ENCODE results near the gene ANXA2R.

The ANXA2R gene

GRCh38 chr5:43020399-43020746 is 19.7 kb downstream of the ANXA2R start (continued):
- TF ChIP-seq, protein P1, sequence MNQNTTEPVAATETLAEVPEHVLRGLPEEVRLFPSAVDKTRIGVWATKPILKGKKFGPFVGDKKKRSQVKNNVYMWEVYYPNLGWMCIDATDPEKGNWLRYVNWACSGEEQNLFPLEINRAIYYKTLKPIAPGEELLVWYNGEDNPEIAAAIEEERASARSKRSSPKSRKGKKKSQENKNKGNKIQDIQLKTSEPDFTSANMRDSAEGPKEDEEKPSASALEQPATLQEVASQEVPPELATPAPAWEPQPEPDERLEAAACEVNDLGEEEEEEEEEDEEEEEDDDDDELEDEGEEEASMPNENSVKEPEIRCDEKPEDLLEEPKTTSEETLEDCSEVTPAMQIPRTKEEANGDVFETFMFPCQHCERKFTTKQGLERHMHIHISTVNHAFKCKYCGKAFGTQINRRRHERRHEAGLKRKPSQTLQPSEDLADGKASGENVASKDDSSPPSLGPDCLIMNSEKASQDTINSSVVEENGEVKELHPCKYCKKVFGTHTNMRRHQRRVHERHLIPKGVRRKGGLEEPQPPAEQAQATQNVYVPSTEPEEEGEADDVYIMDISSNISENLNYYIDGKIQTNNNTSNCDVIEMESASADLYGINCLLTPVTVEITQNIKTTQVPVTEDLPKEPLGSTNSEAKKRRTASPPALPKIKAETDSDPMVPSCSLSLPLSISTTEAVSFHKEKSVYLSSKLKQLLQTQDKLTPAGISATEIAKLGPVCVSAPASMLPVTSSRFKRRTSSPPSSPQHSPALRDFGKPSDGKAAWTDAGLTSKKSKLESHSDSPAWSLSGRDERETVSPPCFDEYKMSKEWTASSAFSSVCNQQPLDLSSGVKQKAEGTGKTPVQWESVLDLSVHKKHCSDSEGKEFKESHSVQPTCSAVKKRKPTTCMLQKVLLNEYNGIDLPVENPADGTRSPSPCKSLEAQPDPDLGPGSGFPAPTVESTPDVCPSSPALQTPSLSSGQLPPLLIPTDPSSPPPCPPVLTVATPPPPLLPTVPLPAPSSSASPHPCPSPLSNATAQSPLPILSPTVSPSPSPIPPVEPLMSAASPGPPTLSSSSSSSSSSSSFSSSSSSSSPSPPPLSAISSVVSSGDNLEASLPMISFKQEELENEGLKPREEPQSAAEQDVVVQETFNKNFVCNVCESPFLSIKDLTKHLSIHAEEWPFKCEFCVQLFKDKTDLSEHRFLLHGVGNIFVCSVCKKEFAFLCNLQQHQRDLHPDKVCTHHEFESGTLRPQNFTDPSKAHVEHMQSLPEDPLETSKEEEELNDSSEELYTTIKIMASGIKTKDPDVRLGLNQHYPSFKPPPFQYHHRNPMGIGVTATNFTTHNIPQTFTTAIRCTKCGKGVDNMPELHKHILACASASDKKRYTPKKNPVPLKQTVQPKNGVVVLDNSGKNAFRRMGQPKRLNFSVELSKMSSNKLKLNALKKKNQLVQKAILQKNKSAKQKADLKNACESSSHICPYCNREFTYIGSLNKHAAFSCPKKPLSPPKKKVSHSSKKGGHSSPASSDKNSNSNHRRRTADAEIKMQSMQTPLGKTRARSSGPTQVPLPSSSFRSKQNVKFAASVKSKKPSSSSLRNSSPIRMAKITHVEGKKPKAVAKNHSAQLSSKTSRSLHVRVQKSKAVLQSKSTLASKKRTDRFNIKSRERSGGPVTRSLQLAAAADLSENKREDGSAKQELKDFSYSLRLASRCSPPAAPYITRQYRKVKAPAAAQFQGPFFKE (tag by site-specific recombination; IDR thresholded peaks at IDR 0.05; ENCODE audit: borderline replicate concordance), result no peak
- TF ChIP-seq ZSCAN30 (tag by site-specific recombination; IDR thresholded peaks at IDR 0.05) (no peak), TCF7L2 (IDR thresholded peaks at IDR 0.05; ENCODE audit: borderline replicate concordance, low read depth, low read length) (no peak), ZNF530 (tag by site-specific recombination; IDR thresholded peaks at IDR 0.05; ENCODE audit: low read depth) (no peak), ZNF280C (tag by site-specific recombination; IDR thresholded peaks at IDR 0.05) (no peak), KLF9 (tag by site-specific recombination; IDR thresholded peaks at IDR 0.05; ENCODE audit: low read depth) (no peak), ZNF571 (tag by site-specific recombination; IDR thresholded peaks at IDR 0.05) (no peak), ZNF670 (tag by site-specific recombination; IDR thresholded peaks at IDR 0.05; ENCODE audit: low read depth) (no peak), REPIN1 (tag by site-specific recombination; IDR thresholded peaks at IDR 0.05; ENCODE audit: low read depth) (no peak), ZNF112 (tag by site-specific recombination; IDR thresholded peaks at IDR 0.05) (no peak), ZNF19 (tag by site-specific recombination; IDR thresholded peaks at IDR 0.05; ENCODE audit: low read depth) (no peak), ZNF133 (tag by site-specific recombination; IDR thresholded peaks at IDR 0.05) (no peak), ZNF146 (tag by site-specific recombination; IDR thresholded peaks at IDR 0.05) (no peak), ZBTB17 (tag by site-specific recombination; IDR thresholded peaks at IDR 0.05) (peak; percentile 97), ZNF561 (tag by site-specific recombination; IDR thresholded peaks at IDR 0.05; ENCODE audit: borderline replicate concordance) (no peak), WT1 (tag by site-specific recombination; IDR thresholded peaks at IDR 0.05) (no peak), ZBTB20 (tag by site-specific recombination; IDR thresholded peaks at IDR 0.05) (peak; percentile 83), ZNF777 (tag by site-specific recombination; IDR thresholded peaks at IDR 0.05; ENCODE audit: borderline replicate concordance) (no peak), ZBTB21 (tag by site-specific recombination; IDR thresholded peaks at IDR 0.05) (no peak), ZNF843 (tag by site-specific recombination; IDR thresholded peaks at IDR 0.05) (no peak; the same call in 1 of the 2 replicates), ZBTB8A (tag by site-specific recombination; IDR thresholded peaks at IDR 0.05) (peak; percentile 31; the same call in 1 of the 2 replicates), GFI1B (tag by site-specific recombination; IDR thresholded peaks at IDR 0.05) (no peak), ZBTB6 (tag by site-specific recombination; IDR thresholded peaks at IDR 0.05) (no peak), ZNF214 (tag by site-specific recombination; IDR thresholded peaks at IDR 0.05; ENCODE audit: borderline replicate concordance) (no peak), ZNF830 (tag by site-specific recombination; IDR thresholded peaks at IDR 0.05; ENCODE audit: low read depth) (no peak)
- TF ChIP-seq, protein P2, sequence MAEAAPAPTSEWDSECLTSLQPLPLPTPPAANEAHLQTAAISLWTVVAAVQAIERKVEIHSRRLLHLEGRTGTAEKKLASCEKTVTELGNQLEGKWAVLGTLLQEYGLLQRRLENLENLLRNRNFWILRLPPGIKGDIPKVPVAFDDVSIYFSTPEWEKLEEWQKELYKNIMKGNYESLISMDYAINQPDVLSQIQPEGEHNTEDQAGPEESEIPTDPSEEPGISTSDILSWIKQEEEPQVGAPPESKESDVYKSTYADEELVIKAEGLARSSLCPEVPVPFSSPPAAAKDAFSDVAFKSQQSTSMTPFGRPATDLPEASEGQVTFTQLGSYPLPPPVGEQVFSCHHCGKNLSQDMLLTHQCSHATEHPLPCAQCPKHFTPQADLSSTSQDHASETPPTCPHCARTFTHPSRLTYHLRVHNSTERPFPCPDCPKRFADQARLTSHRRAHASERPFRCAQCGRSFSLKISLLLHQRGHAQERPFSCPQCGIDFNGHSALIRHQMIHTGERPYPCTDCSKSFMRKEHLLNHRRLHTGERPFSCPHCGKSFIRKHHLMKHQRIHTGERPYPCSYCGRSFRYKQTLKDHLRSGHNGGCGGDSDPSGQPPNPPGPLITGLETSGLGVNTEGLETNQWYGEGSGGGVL (tag by site-specific recombination; IDR thresholded peaks at IDR 0.05), result no peak
- TF ChIP-seq, protein P3, sequence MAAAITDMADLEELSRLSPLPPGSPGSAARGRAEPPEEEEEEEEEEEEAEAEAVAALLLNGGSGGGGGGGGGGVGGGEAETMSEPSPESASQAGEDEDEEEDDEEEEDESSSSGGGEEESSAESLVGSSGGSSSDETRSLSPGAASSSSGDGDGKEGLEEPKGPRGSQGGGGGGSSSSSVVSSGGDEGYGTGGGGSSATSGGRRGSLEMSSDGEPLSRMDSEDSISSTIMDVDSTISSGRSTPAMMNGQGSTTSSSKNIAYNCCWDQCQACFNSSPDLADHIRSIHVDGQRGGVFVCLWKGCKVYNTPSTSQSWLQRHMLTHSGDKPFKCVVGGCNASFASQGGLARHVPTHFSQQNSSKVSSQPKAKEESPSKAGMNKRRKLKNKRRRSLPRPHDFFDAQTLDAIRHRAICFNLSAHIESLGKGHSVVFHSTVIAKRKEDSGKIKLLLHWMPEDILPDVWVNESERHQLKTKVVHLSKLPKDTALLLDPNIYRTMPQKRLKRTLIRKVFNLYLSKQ (tag by site-specific recombination; IDR thresholded peaks at IDR 0.05; ENCODE audit: borderline replicate concordance), result no peak
- TF ChIP-seq, protein P4, sequence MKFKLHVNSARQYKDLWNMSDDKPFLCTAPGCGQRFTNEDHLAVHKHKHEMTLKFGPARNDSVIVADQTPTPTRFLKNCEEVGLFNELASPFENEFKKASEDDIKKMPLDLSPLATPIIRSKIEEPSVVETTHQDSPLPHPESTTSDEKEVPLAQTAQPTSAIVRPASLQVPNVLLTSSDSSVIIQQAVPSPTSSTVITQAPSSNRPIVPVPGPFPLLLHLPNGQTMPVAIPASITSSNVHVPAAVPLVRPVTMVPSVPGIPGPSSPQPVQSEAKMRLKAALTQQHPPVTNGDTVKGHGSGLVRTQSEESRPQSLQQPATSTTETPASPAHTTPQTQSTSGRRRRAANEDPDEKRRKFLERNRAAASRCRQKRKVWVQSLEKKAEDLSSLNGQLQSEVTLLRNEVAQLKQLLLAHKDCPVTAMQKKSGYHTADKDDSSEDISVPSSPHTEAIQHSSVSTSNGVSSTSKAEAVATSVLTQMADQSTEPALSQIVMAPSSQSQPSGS (tag by site-specific recombination; IDR thresholded peaks at IDR 0.05; ENCODE audit: low read depth), result no peak

All from HEK293 (cell line).